WTC11 (cell line): ENCODE data around the gene NUP210L. TPM values are rescaled to one million over a fixed set of nuclear protein-coding genes. Genes with fewer than 3 reads are reported as not detected.

ENCODE experiments used
- AFF4 ChIP-seq: sonication (generic); formaldehyde crosslinking; IDR thresholded peaks from 2 replicates; pipeline ENCODE4 v1.8.1; 2023; ENCODE audit warnings: mild to moderate bottlenecking, missing genetic modification reagents, borderline replicate concordance
- ARID4B ChIP-seq: sonication (generic); formaldehyde crosslinking; IDR thresholded peaks from 2 replicates; pipeline ENCODE4 v1.8.0; 2023; ENCODE audit warnings: missing genetic modification reagents, mild to moderate bottlenecking, borderline replicate concordance
- ATF3 ChIP-seq: sonication (generic); formaldehyde crosslinking; conservative IDR thresholded peaks from 2 replicates; pipeline ENCODE4 v1.8.1; 2022; ENCODE audit warnings: mild to moderate bottlenecking, missing genetic modification reagents
- CBFB ChIP-seq: sonication (generic); formaldehyde crosslinking; IDR thresholded peaks from 2 replicates; pipeline ENCODE4 v1.8.1; 2022; ENCODE audit warnings: mild to moderate bottlenecking, low read depth, missing genetic modification reagents
- CREB1 ChIP-seq: sonication (generic); formaldehyde crosslinking; IDR thresholded peaks from 2 replicates; pipeline ENCODE4 v1.8.0; 2023; ENCODE audit warnings: mild to moderate bottlenecking, missing genetic modification reagents
- CREM ChIP-seq: sonication (generic); formaldehyde crosslinking; IDR thresholded peaks from 2 replicates; pipeline ENCODE4 v1.8.1; 2022; ENCODE audit warnings: mild to moderate bottlenecking, missing genetic modification reagents, moderate library complexity
- E2F5 ChIP-seq: sonication (generic); formaldehyde crosslinking; IDR thresholded peaks from 2 replicates; pipeline ENCODE4 v1.8.1; 2022; ENCODE audit warnings: mild to moderate bottlenecking, moderate library complexity, missing genetic modification reagents
- ELF4 ChIP-seq: sonication (generic); formaldehyde crosslinking; IDR thresholded peaks from 2 replicates; pipeline ENCODE4 v1.8.1; 2022; ENCODE audit warnings: low read depth, mild to moderate bottlenecking, moderate library complexity, missing genetic modification reagents
- EMX1 ChIP-seq: fragments of 250-450 bp; sonication (Bioruptor Pico); IDR thresholded peaks from 2 replicates; pipeline ENCODE4 v1.8.0; 2021; ENCODE audit warnings: mild to moderate bottlenecking
- ETV6 ChIP-seq: sonication (generic); formaldehyde crosslinking; IDR thresholded peaks from 2 replicates; pipeline ENCODE4 v1.8.1; 2022; ENCODE audit warnings: mild to moderate bottlenecking, missing genetic modification reagents
- FOXP1 ChIP-seq: sonication (generic); formaldehyde crosslinking; IDR thresholded peaks from 2 replicates; pipeline ENCODE4 v1.8.0; 2022; ENCODE audit warnings: missing genetic modification reagents, mild to moderate bottlenecking, moderate library complexity, borderline replicate concordance
- GABPB1 ChIP-seq: sonication (generic); formaldehyde crosslinking; IDR thresholded peaks from 2 replicates; pipeline ENCODE4 v1.8.1; 2023; ENCODE audit warnings: mild to moderate bottlenecking, missing genetic modification reagents
- GTF2I ChIP-seq: fragments of 250-450 bp; sonication (Bioruptor Pico); conservative IDR thresholded peaks from 2 replicates; pipeline ENCODE4 v1.4.0; 2021; ENCODE audit warnings: mild to moderate bottlenecking
- HMGXB4 ChIP-seq: sonication (generic); formaldehyde crosslinking; IDR thresholded peaks from 2 replicates; pipeline ENCODE4 v1.8.1; 2023; ENCODE audit warnings: mild to moderate bottlenecking, moderate library complexity, missing genetic modification reagents
- JUN ChIP-seq: sonication (generic); formaldehyde crosslinking; IDR thresholded peaks from 2 replicates; pipeline ENCODE4 v1.8.0; 2023; ENCODE audit warnings: mild to moderate bottlenecking, missing genetic modification reagents
- MLX ChIP-seq: sonication (generic); formaldehyde crosslinking; IDR thresholded peaks from 2 replicates; pipeline ENCODE4 v1.8.1; 2023; ENCODE audit warnings: mild to moderate bottlenecking, missing genetic modification reagents, moderate library complexity
- MYBL2 ChIP-seq: sonication (generic); formaldehyde crosslinking; IDR thresholded peaks from 2 replicates; pipeline ENCODE4 v1.8.1; 2023; ENCODE audit warnings: mild to moderate bottlenecking, moderate library complexity, missing genetic modification reagents
- NFE2L1 ChIP-seq: sonication (generic); formaldehyde crosslinking; IDR thresholded peaks from 2 replicates; pipeline ENCODE4 v1.8.1; 2023; ENCODE audit warnings: missing genetic modification reagents
- PRRX2 ChIP-seq: fragments of 250-450 bp; sonication (Bioruptor Pico); IDR thresholded peaks from 2 replicates; pipeline ENCODE4 v1.8.0; 2021; ENCODE audit warnings: mild to moderate bottlenecking
- RORB ChIP-seq: fragments of 250-450 bp; sonication (Bioruptor Pico); IDR thresholded peaks from 2 replicates; pipeline ENCODE4 v1.9.0; 2021; ENCODE audit warnings: mild to moderate bottlenecking
- SMAD3 ChIP-seq: sonication (generic); formaldehyde crosslinking; IDR thresholded peaks from 2 replicates; pipeline ENCODE4 v1.8.0; 2022; ENCODE audit warnings: missing genetic modification reagents, mild to moderate bottlenecking, borderline replicate concordance
- TP53 ChIP-seq: sonication (generic); formaldehyde crosslinking; IDR thresholded peaks from 2 replicates; pipeline ENCODE4 v1.8.1; 2023; ENCODE audit warnings: mild to moderate bottlenecking, missing genetic modification reagents
- USF2 ChIP-seq: sonication (generic); formaldehyde crosslinking; IDR thresholded peaks from 2 replicates; pipeline ENCODE4 v1.8.1; 2023; ENCODE audit warnings: mild to moderate bottlenecking, missing genetic modification reagents, moderate library complexity
- ZNF121 ChIP-seq: sonication (generic); formaldehyde crosslinking; IDR thresholded peaks from 2 replicates; pipeline ENCODE4 v1.8.0; 2023; ENCODE audit warnings: missing genetic modification reagents
- ZNF263 ChIP-seq: sonication (generic); formaldehyde crosslinking; IDR thresholded peaks from 2 replicates; pipeline ENCODE4 v1.8.1; 2022; ENCODE audit warnings: low read depth, mild to moderate bottlenecking, moderate library complexity, missing genetic modification reagents
- ZNF396 ChIP-seq: fragments of 250-450 bp; sonication (Bioruptor Pico); IDR thresholded peaks from 2 replicates; pipeline ENCODE4 v1.8.0; 2021; ENCODE audit warnings: mild to moderate bottlenecking, moderate library complexity, borderline replicate concordance
- ZNF416 ChIP-seq: fragments of 250-450 bp; sonication (Bioruptor Pico); IDR thresholded peaks from 2 replicates; pipeline ENCODE4 v1.9.0; 2021; ENCODE audit warnings: mild to moderate bottlenecking, inconsistent platforms
- total RNA-seq: library from RNA; stranded (reverse); gene quantifications from 3 replicates; pipeline ENCODE4 v1.2.3, GENCODE V29; 2021

The NUP210L gene
- total RNA-seq, 1 experiment from 2014 or later: 0.02 TPM

GRCh38 chr1:153963030-153963849 is 191.6 kb downstream of the NUP210L start, which contains the start of gene SLC39A1 (continued):
- TF ChIP-seq ARID4B (CRISPR knock-in tag) (0 out of 2 replicates have a peak, but pooled peaks have one; percentile 33), GTF2I (CRISPR knock-in tag) (no peak), MLX (no peak), PRRX2 (CRISPR knock-in tag) (no peak), JUN (CRISPR knock-in tag) (peak; percentile 47; the same call in 1 of the 2 replicates), SMAD3 (CRISPR knock-in tag) (no peak), ZNF416 (CRISPR knock-in tag) (no peak), GABPB1 (no peak), CREB1 (CRISPR knock-in tag) (no peak), ATF3 (CRISPR knock-in tag) (no peak), NFE2L1 (CRISPR knock-in tag) (0 out of 2 replicates have a peak, but pooled peaks have one; percentile 23), ZNF263 (CRISPR knock-in tag) (no peak), ZNF121 (CRISPR knock-in tag) (peak; percentile 97), FOXP1 (CRISPR knock-in tag) (0 out of 2 replicates have a peak, but pooled peaks have one; percentile 80), AFF4 (CRISPR knock-in tag) (peak; percentile 21; the same call in 1 of the 2 replicates), CREM (CRISPR knock-in tag) (no peak), ETV6 (CRISPR knock-in tag) (peak; percentile 20; the same call in 1 of the 2 replicates), RORB (CRISPR knock-in tag) (no peak), ELF4 (CRISPR knock-in tag) (no peak), USF2 (CRISPR knock-in tag) (no peak; the same call in 1 of the 2 replicates), EMX1 (no peak), ZNF396 (CRISPR knock-in tag) (no peak), MYBL2 (peak; percentile 66), E2F5 (0 out of 2 replicates have a peak, but pooled peaks have one; percentile 56), TP53 (CRISPR knock-in tag) (no peak), HMGXB4 (CRISPR knock-in tag) (0 out of 2 replicates have a peak, but pooled peaks have one; percentile 46), CBFB (no peak)
